ENCODE data around the gene CCL16. TPM values are rescaled to one million over a fixed set of nuclear protein-coding genes. Genes with fewer than 3 reads are reported as not detected.
"Not testable (repeated sequence)": the region's sequence is repeated elsewhere in the genome, so short reads cannot be mapped to it uniquely, and the experiment has no call there.

The CCL16 gene
- total and polyA plus RNA-seq, 7 donors, result 0.04 TPM; not detected in 6

DNA sequence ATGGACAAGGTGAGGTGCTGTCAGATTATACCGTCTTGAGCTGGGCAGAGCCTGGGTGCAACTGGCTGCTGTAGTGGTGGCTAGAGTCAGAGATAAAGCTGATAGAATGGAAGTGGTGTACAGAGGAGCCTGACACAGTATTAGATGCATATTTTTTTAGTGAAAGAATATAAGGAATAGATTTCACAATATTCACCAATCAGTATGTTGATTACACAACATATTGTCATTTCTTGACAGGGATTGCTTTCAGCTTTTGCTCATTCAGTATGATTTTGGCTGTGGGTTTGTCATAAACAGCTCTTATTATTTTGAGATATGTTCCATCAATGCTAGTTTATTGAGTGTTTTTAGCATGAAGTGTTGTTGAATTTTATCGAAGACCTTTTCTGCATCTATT is 38.1 kb upstream of the CCL16 start:
- no peak overlapping the region for H3K4me3 ChIP-seq
- no peak for DNase-seq
- H3K4me1 ChIP-seq, result no peaks in the 10 kb centered on the region
- intact Hi-C loops (cut with DNase I), result no loop called here
- ATAC-seq, result no peak
- H3K27ac ChIP-seq, result no peak overlapping the region
- H3K36me3 ChIP-seq (ENCODE audit: insufficient read depth in 1 of 2, low read depth in 1 of 2), result no peaks in the 10 kb centered on the region
- H3K9me3 ChIP-seq, result no peaks in the 10 kb centered on the region
- no peaks in the 10 kb centered on the region for H3K27me3 ChIP-seq (ENCODE audit: insufficient read depth in 3 of 3, low read length in 2 of 3)
- no peak for TF ChIP-seq CTCF (IDR thresholded peaks at IDR 0.05)
- WGBS, 3 donors, result 89 to 91% (median 91%) methylated on average over 2 of the region's 2 CpGs

DNA sequence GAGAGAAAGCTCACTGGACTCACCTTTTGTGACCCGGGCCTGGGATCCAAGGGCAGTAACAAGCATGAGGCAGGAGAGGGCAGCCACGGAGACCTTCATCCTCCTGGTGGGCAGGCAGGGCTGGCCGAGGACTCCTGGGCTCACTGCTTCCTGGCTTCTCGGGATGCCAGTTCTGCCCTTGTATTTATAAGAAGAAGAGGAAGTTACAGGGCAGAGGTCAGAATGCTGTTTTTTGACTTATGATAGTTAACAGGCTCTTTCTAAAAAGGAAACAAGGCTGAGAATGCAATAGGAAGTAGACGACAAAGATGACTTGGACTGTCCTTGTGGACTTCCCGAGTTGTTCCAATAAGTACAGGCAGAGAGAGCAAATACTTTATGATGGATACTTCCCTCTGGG is 36.5 kb upstream of the CCL16 start, which contains the start of gene CCL23:
Gene CCL23, minus strand, starts transcription at position 174 of the 400 bp plus-strand sequence. Its CDS starts 75 bp downstream, at position 99.
- Histone ChIP-seq H3K9me3 (no peaks in the 10 kb centered on the region), H3K4me3 (no peak within 1 kb of the TSS), H3K27ac (no peak within 1 kb of the TSS), H3K4me1 (no peaks in the 10 kb centered on the region), H3K36me3 (ENCODE audit: insufficient read depth in 1 of 2, low read depth in 1 of 2) (no peaks in the 10 kb centered on the region), H3K27me3 (ENCODE audit: insufficient read depth in 3 of 3, low read length in 2 of 3) (no peaks in the 10 kb centered on the region)
- intact Hi-C loops (cut with DNase I), result no loop called here
- no peak for TF ChIP-seq CTCF (IDR thresholded peaks at IDR 0.05)
- WGBS, 3 donors, result 26 to 34% (median 30%) methylated on average over 6 of the region's 6 CpGs
- no peak for DNase-seq
- no peak for ATAC-seq

GRCh38 chr17:36016555-36016954 is 35.3 kb upstream of the CCL16 start:
- Histone ChIP-seq H3K27me3 (ENCODE audit: insufficient read depth in 3 of 3, low read length in 2 of 3) (no peaks in the 10 kb centered on the region), H3K27ac (no peak overlapping the region), H3K4me3 (no peak overlapping the region), H3K4me1 (no peaks in the 10 kb centered on the region), H3K9me3 (no peaks in the 10 kb centered on the region), H3K36me3 (ENCODE audit: insufficient read depth in 1 of 2, low read depth in 1 of 2) (no peaks in the 10 kb centered on the region)
- WGBS, 3 donors, result 86 to 90% (median 90%) methylated on average over 2 of the region's 2 CpGs
- no peak for DNase-seq
- intact Hi-C loops (cut with DNase I), result no loop called here
- ATAC-seq, result no peak
- TF ChIP-seq CTCF (IDR thresholded peaks at IDR 0.05), result no peak

DNA sequence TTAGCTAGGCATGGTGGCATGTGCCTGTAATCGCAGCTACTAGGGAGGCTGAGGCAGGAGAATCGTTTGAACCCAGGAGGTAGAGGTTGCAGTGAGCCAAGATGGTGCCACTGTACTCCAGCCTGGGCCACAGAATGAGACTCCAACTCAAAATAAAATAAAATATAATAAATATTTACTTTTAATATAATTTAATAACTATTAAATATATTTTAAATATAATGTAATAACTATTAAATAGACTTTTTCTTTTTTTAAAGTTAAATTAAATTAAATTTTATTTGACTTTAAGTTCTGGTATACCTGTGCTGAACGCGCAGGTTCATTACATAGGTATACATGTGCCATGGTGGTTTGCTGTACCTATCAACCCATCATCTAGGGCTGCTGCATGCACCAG is 34.6 kb upstream of the CCL16 start:
- 86 to 94% (median 89%) methylated on average over 4 of the region's 4 CpGs for WGBS, 3 donors
- intact Hi-C loops (cut with DNase I); H3K27me3 ChIP-seq (ENCODE audit: insufficient read depth in 3 of 3, low read length in 2 of 3); H3K4me3 ChIP-seq; DNase-seq; H3K36me3 ChIP-seq (ENCODE audit: insufficient read depth in 1 of 2, low read depth in 1 of 2); H3K9me3 ChIP-seq; H3K27ac ChIP-seq; ATAC-seq; H3K4me1 ChIP-seq: not testable (repeated sequence)

DNA sequence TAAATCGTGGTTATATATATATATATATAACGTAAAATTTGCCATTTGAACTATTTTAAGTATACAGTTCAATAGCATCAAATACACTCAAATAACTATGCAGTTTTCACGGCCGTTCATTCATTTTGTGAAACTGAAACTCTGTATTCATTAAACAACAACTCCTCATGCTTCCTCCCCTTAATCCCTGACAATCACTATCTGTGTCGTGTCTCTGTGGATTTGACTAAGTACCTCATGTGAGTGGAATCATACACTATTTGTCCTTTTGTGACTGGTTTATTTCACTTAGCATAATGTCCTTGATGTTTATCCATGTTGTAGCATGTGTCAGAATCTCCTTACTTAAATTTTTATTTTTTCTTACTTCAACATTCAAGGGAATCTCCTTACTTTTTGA is 33.6 kb upstream of the CCL16 start:
- Histone ChIP-seq H3K36me3 (ENCODE audit: insufficient read depth in 1 of 2, low read depth in 1 of 2) (no peaks in the 10 kb centered on the region), H3K4me3 (no peak overlapping the region), H3K9me3 (no peaks in the 10 kb centered on the region), H3K27me3 (ENCODE audit: insufficient read depth in 3 of 3, low read length in 2 of 3) (no peaks in the 10 kb centered on the region), H3K4me1 (no peaks in the 10 kb centered on the region), H3K27ac (no peak overlapping the region)
- ATAC-seq (no peak), DNase-seq (no peak)
- intact Hi-C loops (cut with DNase I), result no loop called here
- no peak for TF ChIP-seq CTCF (IDR thresholded peaks at IDR 0.05)
- 72 to 83% (median 78%) methylated on average over 5 of the region's 5 CpGs for WGBS, 3 donors

Measured in psoas muscle (tissue), 8 donors.